HepG2 (cell line): ENCODE measurements around the gene AKAP1. TPM values are rescaled to one million over a fixed set of nuclear protein-coding genes. Genes with fewer than 3 reads are reported as not detected.

ENCODE experiments used
- ATF7 ChIP-seq, 2 experiments: fragments of 450-650 bp in 1 of 2; sonication (generic) in 1 of 2; formaldehyde crosslinking in 1 of 2; IDR thresholded peaks; 2 replicates each; pipeline versions ENCODE4 v1.4.0 to v1.6.1; 2016 to 2020; ENCODE audit warnings: antibody characterized with exemption in 1 of 2, mild to moderate bottlenecking in 1 of 2, missing genetic modification reagents in 1 of 2
- CREB3 ChIP-seq: sonication (generic); formaldehyde crosslinking; IDR thresholded peaks from 2 replicates; pipeline ENCODE4 v1.5.0; 2020; ENCODE audit warnings: missing genetic modification reagents
- ESRRA ChIP-seq: sonication (generic); formaldehyde crosslinking; IDR thresholded peaks from 2 replicates; pipeline ENCODE4 v1.5.1; 2020; ENCODE audit warnings: mild to moderate bottlenecking, low read depth, missing genetic modification reagents
- KDM6A ChIP-seq: IDR thresholded peaks from 2 replicates; pipeline ENCODE4 v1.6.1; 2016; ENCODE audit warnings: low read depth
- NR2C2 ChIP-seq: sonication (generic); formaldehyde crosslinking; IDR thresholded peaks from 2 replicates; pipeline ENCODE4 v1.4.0; 2020; ENCODE audit warnings: missing genetic modification reagents, mild to moderate bottlenecking, moderate library complexity, borderline replicate concordance
- RAD51 ChIP-seq: fragments of 450-650 bp; IDR thresholded peaks from 2 replicates; pipeline ENCODE4 v1.6.1; 2016; ENCODE audit warnings: borderline replicate concordance
- SOX6 ChIP-seq, 2 experiments: fragments of 450-650 bp in 1 of 2; sonication (generic) in 1 of 2; formaldehyde crosslinking in 1 of 2; IDR thresholded peaks; 2 replicates each; pipeline versions ENCODE4 v1.4.0 to v1.6.1; 2017 to 2020; ENCODE audit warnings: antibody characterized with exemption in 1 of 2, mild to moderate bottlenecking in 1 of 2, missing genetic modification reagents in 1 of 2
- UBTF ChIP-seq: sonication (generic); formaldehyde crosslinking; IDR thresholded peaks from 2 replicates; pipeline ENCODE4 v1.4.0; 2020; ENCODE audit warnings: mild to moderate bottlenecking, missing genetic modification reagents
- ZBTB26 ChIP-seq: IDR thresholded peaks from 2 replicates; pipeline ENCODE4 v1.6.1; 2016; ENCODE audit warnings: missing compliant biosample characterization, missing genetic modification reagents, borderline replicate concordance
- ZBTB33 ChIP-seq: sonication (generic); formaldehyde crosslinking; IDR thresholded peaks from 2 replicates; pipeline ENCODE4 v1.4.0; 2020; ENCODE audit warnings: missing genetic modification reagents
- ZBTB4 ChIP-seq: sonication (generic); formaldehyde crosslinking; IDR thresholded peaks from 2 replicates; pipeline ENCODE4 v1.4.0; 2020; ENCODE audit warnings: missing genetic modification reagents, mild to moderate bottlenecking, borderline replicate concordance
- ZKSCAN1 ChIP-seq: fragments of 150-350 bp; IDR thresholded peaks from 2 replicates; pipeline ENCODE4 v1.6.1; 2014; ENCODE audit warnings: low read length
- ZNF567 ChIP-seq: sonication (generic); formaldehyde crosslinking; IDR thresholded peaks from 2 replicates; pipeline ENCODE4 v1.8.1; 2023; ENCODE audit warnings: mild to moderate bottlenecking, missing genetic modification reagents, borderline replicate concordance
- ZNF569 ChIP-seq: sonication (generic); formaldehyde crosslinking; IDR thresholded peaks from 2 replicates; pipeline ENCODE4 v1.5.0; 2020; ENCODE audit warnings: mild to moderate bottlenecking, missing genetic modification reagents, moderate library complexity, borderline replicate concordance
- ZNF660 ChIP-seq: sonication (generic); formaldehyde crosslinking; IDR thresholded peaks from 2 replicates; pipeline ENCODE4 v1.5.1; 2020; ENCODE audit warnings: mild to moderate bottlenecking, low read depth, missing genetic modification reagents, borderline replicate concordance
- ZNF75D ChIP-seq: sonication (generic); formaldehyde crosslinking; IDR thresholded peaks from 2 replicates; pipeline ENCODE4 v1.8.1; 2023; ENCODE audit warnings: missing genetic modification reagents, mild to moderate bottlenecking, borderline replicate concordance
- ZNF777 ChIP-seq: sonication (generic); formaldehyde crosslinking; IDR thresholded peaks from 2 replicates; pipeline ENCODE4 v1.4.0; 2020; ENCODE audit warnings: missing genetic modification reagents
- polyA plus RNA-seq, 8 experiments: library from polyadenylated mRNA; depleted of rRNA in 3 of 8; stranded (reverse) in 7 of 8; unstranded in 1 of 8; fragments of >200 nt; fragmentation: Illumina TruSeq in 4 of 8; extraction: Trizol in 4 of 8; gene quantifications; 2 replicates each; pipeline versions ENCODE4 v1.2.1 to v1.2.3, GENCODE V29; 2011 to 2016; ENCODE audit warnings: low read depth in 4 of 8, missing spikeins in 1 of 8, mixed read lengths in 1 of 8; ENCODE audit not compliant: insufficient read depth in 1 of 8
- total RNA-seq, 5 experiments: library from RNA; depleted of rRNA; stranded (reverse); fragments of >200 nt; fragmentation: Illumina TruSeq; extraction: Trizol; gene quantifications; 2 replicates each; pipeline ENCODE4 v1.2.3, GENCODE V29; 2016; ENCODE audit warnings: low read depth in 1 of 5

The AKAP1 gene
- total and polyA plus RNA-seq, 2 of the 13 experiments (the other 11 are each of a cell fraction or from before 2014, with no cell fraction given): 101 to 131 TPM

- TF ChIP-seq ZBTB26 (0 out of 2 replicates have a peak, but pooled peaks have one; percentile 15), ZNF660 (CRISPR knock-in tag) (no peak), ZNF75D (CRISPR knock-in tag) (0 out of 2 replicates have a peak, but pooled peaks have one; percentile 15), UBTF (CRISPR knock-in tag) (peak; percentile 30; the same call in 1 of the 2 replicates), CREB3 (no peak), ESRRA (CRISPR knock-in tag) (peak; percentile 35; the same call in 1 of the 2 replicates), ZKSCAN1 (no peak), NR2C2 (CRISPR knock-in tag) (peak; percentile 11; the same call in 1 of the 2 replicates), RAD51 (no peak), ZBTB33 (CRISPR knock-in tag) (peak; percentile 81), ATF7 (IDR thresholded peaks at IDR 0.05) (no peak), ATF7 (CRISPR knock-in tag; IDR thresholded peaks at IDR 0.05) (0 out of 2 replicates have a peak, but pooled peaks have one; percentile 28), ZNF569 (CRISPR knock-in tag) (no peak), ZBTB4 (peak; percentile 85; the same call in 1 of the 2 replicates), KDM6A (0 out of 2 replicates have a peak, but pooled peaks have one; percentile 10), SOX6 (IDR thresholded peaks at IDR 0.05) (no peak), SOX6 (CRISPR knock-in tag; IDR thresholded peaks at IDR 0.05) (peak; percentile 45; the same call in 1 of the 2 replicates), ZNF567 (CRISPR knock-in tag) (0 out of 2 replicates have a peak, but pooled peaks have one; percentile 22), ZNF777 (CRISPR knock-in tag) (no peak)
These were observed 24.5 kb downstream of the AKAP1 start (continued) for GRCh38 chr17:57109393-57110151.
